Gastroesophageal sphincter (tissue), 4 donors: ENCODE measurements around the gene PSORS1C2. TPM values are rescaled to one million over a fixed set of nuclear protein-coding genes. Genes with fewer than 3 reads are reported as not detected.

Source experiments
- ATAC-seq: fragments of 150-250 bp; one replicate; pipeline ENCODE4 v1.9.1; 2016; ENCODE audit warnings: mild to moderate bottlenecking, moderate library complexity
- H3K27ac ChIP-seq, 4 donors: fragments of 200-600 bp; sonication (generic) in 3 of 4; 1 replicate in 3 of 4; 2 replicates in 1 of 4; pipeline ENCODE4 v1.5.1; 2016 to 2019
- H3K27me3 ChIP-seq: fragments of 200-600 bp; sonication (generic); one replicate; pipeline ENCODE4 v1.5.1; 2019
- H3K36me3 ChIP-seq, 2 donors: fragments of 200-600 bp; sonication (generic); one replicate each; pipeline ENCODE4 v1.5.1; 2019; ENCODE audit warnings: control low read depth in 1 of 2
- H3K4me1 ChIP-seq, 3 donors: fragments of 200-600 bp; sonication (generic); 1 replicate in 2 of 3; 2 replicates in 1 of 3; pipeline ENCODE4 v1.5.1; 2016 to 2019; ENCODE audit warnings: control low read depth in 2 of 3
- H3K4me3 ChIP-seq, 2 donors: fragments of 200-600 bp; sonication (generic); one replicate each; pipeline ENCODE4 v1.5.1; 2019; ENCODE audit warnings: mild to moderate bottlenecking in 1 of 2, moderate library complexity in 1 of 2
- H3K9me3 ChIP-seq, 3 donors: fragments of 200-600 bp; sonication (generic); one replicate each; pipeline ENCODE4 v1.5.1; 2017 to 2019; ENCODE audit warnings: control low read depth in 2 of 3
- CTCF ChIP-seq, 4 experiments: fragments of 200-600 bp in 2 of 4; fragments of 450-650 bp in 2 of 4; sonication (generic) in 1 of 4; IDR thresholded peaks; one replicate each; pipeline ENCODE4 v1.5.1; 2017 to 2019; ENCODE audit warnings: antibody characterized with exemption in 4 of 4, mild to moderate bottlenecking in 2 of 4, moderate library complexity in 2 of 4
- EP300 ChIP-seq: sonication (generic); formaldehyde crosslinking; IDR thresholded peaks from one replicate; pipeline ENCODE4 v1.6.1; 2017; ENCODE audit warnings: antibody characterized with exemption, mild to moderate bottlenecking
- POLR2A ChIP-seq, 2 donors: fragments of 450-650 bp; IDR thresholded peaks; one replicate each; pipeline ENCODE4 v1.6.1; 2017; ENCODE audit warnings: antibody characterized with exemption in 2 of 2, mild to moderate bottlenecking in 2 of 2, moderate library complexity in 1 of 2
- POLR2AphosphoS5 ChIP-seq: sonication (generic); formaldehyde crosslinking; IDR thresholded peaks from one replicate; pipeline ENCODE4 v1.6.1; 2017; ENCODE audit warnings: antibody characterized with exemption
- WGBS, 2 donors: methylation state at CpG; one replicate each; pipeline ENCODE4 v1.1.5; 2018; ENCODE audit warnings: low coverage in 1 of 2; 5-methylcytosine and 5-hydroxymethylcytosine counted together
- total RNA-seq, 4 donors: library from RNA; depleted of rRNA; stranded (reverse); fragments of >200 nt; gene quantifications; one replicate each; pipeline ENCODE4 v1.1.0, GENCODE V29; 2016

Gene PSORS1C2
- total RNA-seq, 4 donors from 2014 or later, result not detected

- ATAC-seq, result no peak
- TF ChIP-seq CTCF (IDR thresholded peaks at IDR 0.05) (no peak), POLR2A (IDR thresholded peaks at IDR 0.05) (no peak), POLR2AphosphoS5 (no peak), EP300 (no peak)
- WGBS, 2 donors, result no CpG with 5 or more reads among the region's 11 CpGs
- Histone ChIP-seq H3K27me3 (no peaks in the 10 kb centered on the region), H3K27ac (no peak overlapping the region), H3K9me3 (no peaks in the 10 kb centered on the region), H3K36me3 (peaks cover 0 to 66% of the 10 kb centered on the region in 2 donors), H3K4me1 (peaks cover 0 to 16% (median 0%) of the 10 kb centered on the region in 3 donors), H3K4me3 (no peak overlapping the region)
Observed at GRCh38 chr6:31144970-31145340, 6.1 kb upstream of the PSORS1C2 start.

GRCh38 chr6:31144296-31144969 is 5.6 kb upstream of the PSORS1C2 start:
- H3K27ac ChIP-seq, result no peak overlapping the region
- ATAC-seq, result no peak
- H3K9me3 ChIP-seq, result no peaks in the 10 kb centered on the region
- H3K4me1 ChIP-seq, result peaks cover 0 to 16% (median 0%) of the 10 kb centered on the region in 3 donors
- H3K4me3 ChIP-seq, result no peak overlapping the region
- TF ChIP-seq POLR2A (IDR thresholded peaks at IDR 0.05), result no peak
- TF ChIP-seq CTCF (IDR thresholded peaks at IDR 0.05), result no peak
- TF ChIP-seq EP300, result no peak
- TF ChIP-seq POLR2AphosphoS5, result no peak
- no peaks in the 10 kb centered on the region for H3K27me3 ChIP-seq
- peaks cover 0 to 61% of the 10 kb centered on the region in 2 donors for H3K36me3 ChIP-seq
- 88 to 98% methylated on average over 10 to 12 of the region's 18 CpGs for WGBS, 2 donors

- H3K27ac ChIP-seq, result peak overlapping the region in 2 of 4 donors; percentile 19 to 58
- peak; percentile 83 for ATAC-seq
- WGBS, 2 donors, result no CpG with 5 or more reads among the region's 11 CpGs
- H3K36me3 ChIP-seq, result peaks cover 0 to 51% of the 10 kb centered on the region in 2 donors
- peaks cover 0 to 16% (median 0%) of the 10 kb centered on the region in 3 donors for H3K4me1 ChIP-seq
- H3K9me3 ChIP-seq, result no peaks in the 10 kb centered on the region
- TF ChIP-seq POLR2AphosphoS5 (peak; percentile 22), EP300 (no peak)
- H3K27me3 ChIP-seq, result no peaks in the 10 kb centered on the region
- no peak overlapping the region for H3K4me3 ChIP-seq
Observed at GRCh38 chr6:31143148-31143547, 4.3 kb upstream of the PSORS1C2 start.

GRCh38 chr6:31142361-31142761 is 3.5 kb upstream of the PSORS1C2 start:
- Histone ChIP-seq H3K9me3 (no peaks in the 10 kb centered on the region), H3K27ac (peak overlapping the region in 1 of 4 donors; percentile 19), H3K36me3 (peaks cover 0 to 43% of the 10 kb centered on the region in 2 donors), H3K27me3 (no peaks in the 10 kb centered on the region), H3K4me3 (no peak overlapping the region), H3K4me1 (peaks cover 0 to 23% (median 4%) of the 10 kb centered on the region in 3 donors)
- ATAC-seq, result no peak
- no peak for TF ChIP-seq CTCF (IDR thresholded peaks at IDR 0.05)
- TF ChIP-seq POLR2AphosphoS5, result no peak
- TF ChIP-seq EP300, result no peak
- no peak for TF ChIP-seq POLR2A (IDR thresholded peaks at IDR 0.05)
- WGBS, 2 donors, result 29 to 58% methylated on average over 1 of the region's 2 CpGs

- H3K4me1 ChIP-seq, result peaks cover 0 to 26% (median 4%) of the 10 kb centered on the region in 3 donors
- H3K27ac ChIP-seq, result no peak overlapping the region
- H3K9me3 ChIP-seq, result no peaks in the 10 kb centered on the region
- H3K4me3 ChIP-seq, result no peak overlapping the region
- TF ChIP-seq POLR2AphosphoS5 (no peak), POLR2A (IDR thresholded peaks at IDR 0.05) (no peak)
- WGBS, 2 donors, result 83% methylated on average over 6 of the region's 15 CpGs; no CpG with 5 or more reads in 1 of the 2 donors
- no peak for ATAC-seq
- H3K27me3 ChIP-seq, result no peaks in the 10 kb centered on the region
- peaks cover 0 to 34% of the 10 kb centered on the region in 2 donors for H3K36me3 ChIP-seq
Observed at GRCh38 chr6:31140643-31141042, 1.8 kb upstream of the PSORS1C2 start.

GRCh38 chr6:31139599-31139998 is 733 bp upstream of the PSORS1C2 start:
- ATAC-seq, result no peak
- H3K36me3 ChIP-seq, result peaks cover 0 to 24% of the 10 kb centered on the region in 2 donors
- H3K9me3 ChIP-seq, result no peaks in the 10 kb centered on the region
- no peaks in the 10 kb centered on the region for H3K27me3 ChIP-seq
- 12 to 29% methylated on average over 2 to 3 of the region's 4 CpGs for WGBS, 2 donors
- H3K4me1 ChIP-seq, result peaks cover 0 to 26% (median 4%) of the 10 kb centered on the region in 3 donors
- TF ChIP-seq POLR2A (IDR thresholded peaks at IDR 0.05) (no peak), EP300 (no peak), POLR2AphosphoS5 (no peak), CTCF (IDR thresholded peaks at IDR 0.05) (no peak)
- H3K4me3 ChIP-seq, result no peak overlapping the region
- H3K27ac ChIP-seq, result no peak overlapping the region
